MCF 10A (cell line): ENCODE results near the gene NET1. TPM values are rescaled to one million over a fixed set of nuclear protein-coding genes. Genes with fewer than 3 reads are reported as not detected.
A peak's percentile ranks its signal among the peaks of the same experiment; 100 is the strongest.

Source experiments
- BruUV-seq: library from RNA; stranded (reverse); fragments of 400-500 nt; replicated peaks from 2 replicates; lab custom pipeline; 2021; lab: Mats Ljungman, UMichigan
- CTCF ChIA-PET: fragments of 300-600 bp; sonication (Branson Sonifier 250); formaldehyde crosslinking; extraction: SDS; loops from one replicate; lab custom pipeline; 2021; ENCODE audit warnings: antibody characterized with exemption, inconsistent platforms; lab: Yijun Ruan, JAX
- POLR2A ChIA-PET: fragments of 300-600, 350-650 bp; sonication (Branson Sonifier 250); formaldehyde crosslinking; extraction: SDS; loops from one replicate; lab custom pipeline; 2020; ENCODE audit warnings: antibody characterized with exemption, inconsistent platforms; lab: Yijun Ruan, JAX
- DNase-seq: peaks from one replicate; pipeline ENCODE4 v3.0.0-alpha.2; 2018; ENCODE audit not compliant: unreplicated experiment
- H3K27ac Mint-ChIP-seq: one replicate; pipeline ENCODE4 v1.8.0; 2022; ENCODE audit warnings: mild to moderate bottlenecking, low read depth, mixed read lengths; ENCODE audit not compliant: unreplicated experiment
- H3K27me3 Mint-ChIP-seq: one replicate; pipeline ENCODE4 v1.8.0; 2022; ENCODE audit warnings: mixed read lengths; ENCODE audit not compliant: insufficient read depth, unreplicated experiment
- H3K36me3 Mint-ChIP-seq: one replicate; pipeline ENCODE4 v1.8.0; 2022; ENCODE audit warnings: mild to moderate bottlenecking, moderate library complexity, mixed read lengths; ENCODE audit not compliant: insufficient read depth, unreplicated experiment
- H3K4me1 Mint-ChIP-seq: one replicate; pipeline ENCODE4 v1.8.0; 2022; ENCODE audit warnings: mixed read lengths; ENCODE audit not compliant: insufficient read depth, unreplicated experiment
- H3K4me3 Mint-ChIP-seq: one replicate; pipeline ENCODE4 v1.8.0; 2022; ENCODE audit warnings: mild to moderate bottlenecking, moderate library complexity, mixed read lengths; ENCODE audit not compliant: unreplicated experiment
- H3K9me3 Mint-ChIP-seq: one replicate; pipeline ENCODE4 v1.8.0; 2022; ENCODE audit warnings: mixed read lengths; ENCODE audit not compliant: unreplicated experiment
- intact Hi-C: fragments of 100-400 bp; cut with micrococcal nuclease; formaldehyde crosslinking; loops from 2 replicates; pipeline ENCODE4 v1.14.1; 2022
- total RNA-seq: library from RNA; stranded (reverse); gene quantifications from 2 replicates; pipeline ENCODE4 v1.2.3, GENCODE V29; 2022
- TF ChIP-seq, protein P1 (sequence below): fragments of 200-600 bp; IDR thresholded peaks from one replicate; pipeline ENCODE4 v1.8.0; 2022; ENCODE audit warnings: antibody characterized with exemption, mild to moderate bottlenecking; ENCODE audit not compliant: unreplicated experiment

The NET1 gene
- total RNA-seq, 1 experiment from 2014 or later = 40.3 TPM

- H3K4me1 Mint-ChIP-seq = peaks cover 18% of the 10 kb centered on the region
- DNase-seq = no peak
- ChIA-PET POLR2A (interaction anchor here (1.0 to 2.1 kb wide), 4 partner anchors 9 to 627 kb away, joined by 3 to 11 read pairs (median 6); no protein-coding TSS in a partner anchor), CTCF (interaction anchor here (0.6 to 10.5 kb wide), 10 partner anchors 9 to 626 kb away, joined by 3 to 264 read pairs (median 4); no protein-coding TSS in a partner anchor)
- no TSS peak for BruUV-seq
- H3K4me3 Mint-ChIP-seq = no peak overlapping the region
- H3K27me3 Mint-ChIP-seq = no peaks in the 10 kb centered on the region
- intact Hi-C loops = no loop called here
- H3K36me3 Mint-ChIP-seq = no peaks in the 10 kb centered on the region
- H3K27ac Mint-ChIP-seq = no peak overlapping the region
- H3K9me3 Mint-ChIP-seq = no peaks in the 10 kb centered on the region
- TF ChIP-seq, protein P1, sequence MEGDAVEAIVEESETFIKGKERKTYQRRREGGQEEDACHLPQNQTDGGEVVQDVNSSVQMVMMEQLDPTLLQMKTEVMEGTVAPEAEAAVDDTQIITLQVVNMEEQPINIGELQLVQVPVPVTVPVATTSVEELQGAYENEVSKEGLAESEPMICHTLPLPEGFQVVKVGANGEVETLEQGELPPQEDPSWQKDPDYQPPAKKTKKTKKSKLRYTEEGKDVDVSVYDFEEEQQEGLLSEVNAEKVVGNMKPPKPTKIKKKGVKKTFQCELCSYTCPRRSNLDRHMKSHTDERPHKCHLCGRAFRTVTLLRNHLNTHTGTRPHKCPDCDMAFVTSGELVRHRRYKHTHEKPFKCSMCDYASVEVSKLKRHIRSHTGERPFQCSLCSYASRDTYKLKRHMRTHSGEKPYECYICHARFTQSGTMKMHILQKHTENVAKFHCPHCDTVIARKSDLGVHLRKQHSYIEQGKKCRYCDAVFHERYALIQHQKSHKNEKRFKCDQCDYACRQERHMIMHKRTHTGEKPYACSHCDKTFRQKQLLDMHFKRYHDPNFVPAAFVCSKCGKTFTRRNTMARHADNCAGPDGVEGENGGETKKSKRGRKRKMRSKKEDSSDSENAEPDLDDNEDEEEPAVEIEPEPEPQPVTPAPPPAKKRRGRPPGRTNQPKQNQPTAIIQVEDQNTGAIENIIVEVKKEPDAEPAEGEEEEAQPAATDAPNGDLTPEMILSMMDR = no peak
Observed at GRCh38 chr10:5441106-5441505, 28.7 kb downstream of the NET1 start.

DNA sequence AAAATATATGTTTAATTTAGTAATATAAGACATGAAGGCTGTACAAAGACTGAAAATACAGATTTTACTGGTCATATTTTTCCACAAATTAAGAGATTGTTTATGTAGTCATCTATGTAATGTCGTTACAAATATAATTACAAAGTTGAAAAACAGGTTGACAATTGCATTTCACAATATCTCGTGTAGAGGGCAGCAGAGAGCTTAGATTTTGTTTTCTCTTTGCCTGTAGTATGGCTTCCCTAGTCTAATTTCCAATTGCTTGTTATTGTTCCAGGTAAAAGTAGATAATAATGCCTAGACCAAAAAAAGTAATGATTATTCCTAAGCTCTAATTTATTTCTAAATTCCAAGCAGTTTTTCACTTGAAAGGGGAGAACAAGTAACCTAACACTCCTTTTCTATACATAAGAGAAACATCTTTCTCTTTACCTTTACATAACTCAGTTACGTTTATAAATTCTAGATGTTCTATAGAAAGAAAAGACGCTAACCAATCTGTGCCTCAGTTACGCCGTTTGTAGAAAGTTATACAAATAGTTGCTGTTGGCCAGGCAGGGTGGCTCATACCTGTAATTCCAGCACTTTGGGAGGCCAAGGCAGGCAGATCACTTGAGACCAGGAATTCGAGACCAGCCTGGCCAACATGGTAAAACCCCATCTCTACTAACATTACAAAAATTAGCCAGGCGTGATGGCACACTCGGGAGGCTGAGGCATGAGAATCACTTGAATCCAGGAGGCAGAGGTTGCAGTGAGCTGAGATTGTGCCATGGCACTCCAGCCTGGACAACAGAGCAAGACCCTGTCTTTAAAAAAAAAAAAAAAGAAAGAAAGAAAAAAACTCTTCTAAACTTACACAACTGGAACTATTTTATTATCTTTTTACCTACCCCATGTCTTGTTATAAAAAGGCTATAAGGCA lies 30.0 kb downstream of the NET1 start:
- TF ChIP-seq, protein P1 = peak; percentile 67
- no peaks in the 10 kb centered on the region for H3K36me3 Mint-ChIP-seq
- no peaks in the 10 kb centered on the region for H3K9me3 Mint-ChIP-seq
- intact Hi-C loops = loop anchor here (1.0 to 2.0 kb wide), 3 partner anchors 46 to 430 kb away; no protein-coding TSS in a partner anchor
- H3K4me3 Mint-ChIP-seq = no peak overlapping the region
- ChIA-PET POLR2A (interaction anchor here (0.6 to 7.4 kb wide), 13 partner anchors 12 to 760 kb away, joined by 3 to 121 read pairs (median 5); partner anchors contain the start of genes GDI2 and PFKFB3), CTCF (interaction anchor here (0.5 to 10.5 kb wide), 23 partner anchors 8 to 628 kb away, joined by 3 to 264 read pairs (median 4); partner anchors contain the start of genes ANKRD16 and FBH1)
- no peak overlapping the region for H3K27ac Mint-ChIP-seq
- peaks cover 20% of the 10 kb centered on the region for H3K4me1 Mint-ChIP-seq
- DNase-seq = peak; percentile 71
- H3K27me3 Mint-ChIP-seq = no peaks in the 10 kb centered on the region
- no TSS peak for BruUV-seq

DNA sequence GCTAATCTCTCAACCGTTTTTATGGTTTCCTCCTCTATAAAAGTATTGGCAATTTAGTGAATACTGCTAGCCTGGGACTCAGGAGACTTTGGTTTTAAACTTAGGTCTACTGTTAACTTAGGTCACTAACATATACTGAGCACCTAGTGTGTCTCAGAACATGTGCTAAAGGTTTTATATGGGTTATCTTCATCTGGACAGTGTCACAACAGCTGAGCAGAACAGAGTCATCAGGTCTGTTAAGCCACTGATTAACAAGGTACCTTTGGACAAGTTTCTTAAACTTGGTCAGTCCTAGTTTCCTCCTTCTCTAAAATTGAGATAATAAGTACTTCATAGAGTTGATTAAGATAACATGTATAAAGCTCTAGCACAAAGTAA lies 30.6 kb downstream of the NET1 start:
- no TSS peak for BruUV-seq
- peaks cover 22% of the 10 kb centered on the region for H3K4me1 Mint-ChIP-seq
- no peak overlapping the region for H3K27ac Mint-ChIP-seq
- DNase-seq = no peak
- no peaks in the 10 kb centered on the region for H3K36me3 Mint-ChIP-seq
- H3K27me3 Mint-ChIP-seq = no peaks in the 10 kb centered on the region
- intact Hi-C loops = loop anchor here (1.0 to 2.0 kb wide), 3 partner anchors 45 to 430 kb away; no protein-coding TSS in a partner anchor
- TF ChIP-seq, protein P1 = no peak
- ChIA-PET CTCF (interaction anchor here (0.8 to 10.5 kb wide), 18 partner anchors 8 to 594 kb away, joined by 3 to 264 read pairs (median 4); partner anchors contain the start of genes ANKRD16 and FBH1), POLR2A (interaction anchor here (0.6 to 7.4 kb wide), 11 partner anchors 18 to 760 kb away, joined by 3 to 121 read pairs (median 5); partner anchors contain the start of genes GDI2 and PFKFB3)
- no peak overlapping the region for H3K4me3 Mint-ChIP-seq
- no peaks in the 10 kb centered on the region for H3K9me3 Mint-ChIP-seq

DNA sequence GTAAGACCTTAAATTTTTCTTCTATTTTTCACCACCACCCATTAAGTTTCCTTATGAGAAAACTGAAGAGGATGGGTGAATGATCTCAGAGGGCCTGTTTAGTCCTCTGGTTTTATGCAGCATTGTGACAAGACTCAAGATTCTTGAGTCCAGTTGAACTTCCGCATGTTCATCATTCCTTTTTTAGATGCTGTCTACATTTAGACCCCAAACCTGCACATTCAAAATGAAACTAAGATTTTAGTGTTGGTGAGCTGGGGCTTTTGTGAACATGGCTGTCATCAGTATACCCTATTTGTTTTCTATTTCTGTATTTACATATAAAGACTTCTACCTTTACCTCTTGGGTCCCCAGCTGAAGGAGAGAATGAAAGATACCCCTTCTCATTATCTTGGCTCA lies 31.1 kb downstream of the NET1 start:
- CTCF ChIA-PET = interaction anchor here (0.6 to 10.5 kb wide), 14 partner anchors 9 to 594 kb away, joined by 3 to 264 read pairs (median 4); no protein-coding TSS in a partner anchor

More for the DNA sequence above, 31.1 kb downstream of the NET1 start:
- intact Hi-C loops = loop anchor here (2.0 kb wide), 1 partner anchor 429 kb away; no protein-coding TSS in a partner anchor
- H3K4me1 Mint-ChIP-seq = peaks cover 18% of the 10 kb centered on the region
- TF ChIP-seq, protein P1 = no peak
- H3K27me3 Mint-ChIP-seq = no peaks in the 10 kb centered on the region
- no peaks in the 10 kb centered on the region for H3K36me3 Mint-ChIP-seq
- H3K4me3 Mint-ChIP-seq = no peak overlapping the region
- H3K27ac Mint-ChIP-seq = no peak overlapping the region
- POLR2A ChIA-PET = interaction anchor here (0.6 to 7.4 kb wide), 10 partner anchors 16 to 370 kb away, joined by 3 to 121 read pairs (median 4); partner anchors contain the start of gene GDI2
- no peak for DNase-seq
- BruUV-seq = no TSS peak
- H3K9me3 Mint-ChIP-seq = no peaks in the 10 kb centered on the region
